HepG2 (cell line): Measurements from ENCODE around the gene MAN2A2. TPM values are rescaled to one million over a fixed set of nuclear protein-coding genes. Genes with fewer than 3 reads are reported as not detected.

ENCODE experiments used
- AGO1 ChIP-seq: fragments of 200-400 bp; formaldehyde crosslinking; IDR thresholded peaks from 2 replicates; pipeline ENCODE4 v1.6.1; 2017; ENCODE audit warnings: mild to moderate bottlenecking, low read depth, low read length, moderate library complexity; ENCODE audit not compliant: poor library complexity, severe bottlenecking
- ARID3A ChIP-seq: IDR thresholded peaks from 2 replicates; pipeline ENCODE4 v1.6.1; 2012; ENCODE audit warnings: low read depth, low read length, improper control_type of control experiment
- GPN1 ChIP-seq: sonication (generic); formaldehyde crosslinking; IDR thresholded peaks from 2 replicates; pipeline ENCODE4 v1.5.1; 2020; ENCODE audit warnings: missing genetic modification reagents, borderline replicate concordance
- ISL2 ChIP-seq: sonication (generic); formaldehyde crosslinking; IDR thresholded peaks from 2 replicates; pipeline ENCODE4 v1.5.0; 2020; ENCODE audit warnings: missing genetic modification reagents
- JARID2 ChIP-seq: sonication (generic); formaldehyde crosslinking; IDR thresholded peaks from 2 replicates; pipeline ENCODE4 v1.8.1; 2023; ENCODE audit warnings: missing genetic modification reagents, inconsistent platforms; ENCODE audit not compliant: insufficient replicate concordance
- KDM6A ChIP-seq: IDR thresholded peaks from 2 replicates; pipeline ENCODE4 v1.6.1; 2016; ENCODE audit warnings: low read depth
- MIER2 ChIP-seq: IDR thresholded peaks from 2 replicates; pipeline ENCODE4 v1.6.1; 2016; ENCODE audit warnings: missing biosample characterization, missing genetic modification reagents
- MLXIP ChIP-seq: sonication (generic); formaldehyde crosslinking; IDR thresholded peaks from 2 replicates; pipeline ENCODE4 v1.9.0; 2021; ENCODE audit warnings: missing genetic modification reagents, borderline replicate concordance
- NONO ChIP-seq, 2 experiments: fragments of 450-650 bp in 1 of 2; sonication (generic) in 1 of 2; formaldehyde crosslinking in 1 of 2; IDR thresholded peaks in 1 of 2; conservative IDR thresholded peaks in 1 of 2; 2 replicates each; pipeline versions ENCODE4 v1.6.1 to v1.8.0; 2017 to 2022; ENCODE audit warnings: mild to moderate bottlenecking in 1 of 2, missing genetic modification reagents in 1 of 2, moderate library complexity in 1 of 2
- PRMT3 ChIP-seq: sonication (generic); formaldehyde crosslinking; IDR thresholded peaks from 2 replicates; pipeline ENCODE4 v1.8.1; 2022; ENCODE audit warnings: low read depth, mild to moderate bottlenecking, moderate library complexity, missing genetic modification reagents, borderline replicate concordance
- PRPF4 ChIP-seq: fragments of 200-400 bp; formaldehyde crosslinking; IDR thresholded peaks from 2 replicates; pipeline ENCODE4 v1.6.1; 2016; ENCODE audit warnings: low read length, low read depth; ENCODE audit not compliant: poor library complexity, severe bottlenecking
- RARA ChIP-seq: IDR thresholded peaks from 2 replicates; pipeline ENCODE4 v1.6.1; 2016; ENCODE audit warnings: missing genetic modification reagents, missing compliant biosample characterization
- SNRNP70 ChIP-seq: fragments of 200-400 bp; formaldehyde crosslinking; IDR thresholded peaks from 2 replicates; pipeline ENCODE4 v1.6.1; 2017; ENCODE audit warnings: mild to moderate bottlenecking, low read depth, low read length, moderate library complexity
- SRF ChIP-seq: IDR thresholded peaks from 2 replicates; pipeline ENCODE4 v1.6.1; 2011; ENCODE audit warnings: mild to moderate bottlenecking, low read depth, low read length, moderate library complexity
- U2AF2 ChIP-seq: fragments of 200-400 bp; formaldehyde crosslinking; IDR thresholded peaks from 2 replicates; pipeline ENCODE4 v1.6.1; 2017; ENCODE audit warnings: low read depth, mild to moderate bottlenecking, low read length
- ZNF430 ChIP-seq: sonication (generic); formaldehyde crosslinking; IDR thresholded peaks from 2 replicates; pipeline ENCODE4 v1.9.0; 2021; ENCODE audit warnings: mild to moderate bottlenecking, missing genetic modification reagents
- ZNF737 ChIP-seq: sonication (generic); formaldehyde crosslinking; IDR thresholded peaks from 2 replicates; pipeline ENCODE4 v1.5.0; 2020; ENCODE audit warnings: missing genetic modification reagents, mild to moderate bottlenecking, borderline replicate concordance
- ZNF788 ChIP-seq: sonication (generic); formaldehyde crosslinking; IDR thresholded peaks from 2 replicates; pipeline ENCODE4 v1.5.0; 2020; ENCODE audit warnings: mild to moderate bottlenecking, missing genetic modification reagents, borderline replicate concordance
- polyA plus RNA-seq, 8 experiments: library from polyadenylated mRNA; depleted of rRNA in 3 of 8; stranded (reverse) in 7 of 8; unstranded in 1 of 8; fragments of >200 nt; fragmentation: Illumina TruSeq in 4 of 8; extraction: Trizol in 4 of 8; gene quantifications; 2 replicates each; pipeline versions ENCODE4 v1.2.1 to v1.2.3, GENCODE V29; 2011 to 2016; ENCODE audit warnings: low read depth in 4 of 8, missing spikeins in 1 of 8, mixed read lengths in 1 of 8; ENCODE audit not compliant: insufficient read depth in 1 of 8
- total RNA-seq, 5 experiments: library from RNA; depleted of rRNA; stranded (reverse); fragments of >200 nt; fragmentation: Illumina TruSeq; extraction: Trizol; gene quantifications; 2 replicates each; pipeline ENCODE4 v1.2.3, GENCODE V29; 2016; ENCODE audit warnings: low read depth in 1 of 5
- TF ChIP-seq, protein P1 (sequence below): sonication (generic); formaldehyde crosslinking; IDR thresholded peaks from 2 replicates; pipeline ENCODE4 v1.8.0; 2022; ENCODE audit warnings: mild to moderate bottlenecking, missing genetic modification reagents, moderate library complexity

MAN2A2 gene
- total and polyA plus RNA-seq, 2 of the 13 experiments (the other 11 are each of a cell fraction or from before 2014, with no cell fraction given), result 17.5 to 51.5 TPM

- TF ChIP-seq GPN1 (CRISPR knock-in tag) (no peak), MIER2 (CRISPR knock-in tag) (0 out of 2 replicates have a peak, but pooled peaks have one; percentile 29), NONO (IDR thresholded peaks at IDR 0.05) (no peak), NONO (CRISPR knock-in tag; conservative IDR thresholded peaks at IDR 0.05) (peak; percentile 39; the same call in 1 of the 2 replicates), JARID2 (CRISPR knock-in tag) (no peak), PRPF4 (no peak), AGO1 (no peak), U2AF2 (no peak), ARID3A (no peak), RARA (CRISPR knock-in tag) (no peak), ZNF788 (CRISPR knock-in tag) (peak; percentile 58; the same call in 1 of the 2 replicates), ZNF737 (CRISPR knock-in tag) (no peak), MLXIP (no peak), SNRNP70 (no peak), PRMT3 (CRISPR knock-in tag) (no peak), SRF (no peak), ISL2 (CRISPR knock-in tag) (peak; percentile 33; the same call in 1 of the 2 replicates), ZNF430 (CRISPR knock-in tag) (no peak), KDM6A (CRISPR knock-in tag) (no peak)
- TF ChIP-seq, protein P1, sequence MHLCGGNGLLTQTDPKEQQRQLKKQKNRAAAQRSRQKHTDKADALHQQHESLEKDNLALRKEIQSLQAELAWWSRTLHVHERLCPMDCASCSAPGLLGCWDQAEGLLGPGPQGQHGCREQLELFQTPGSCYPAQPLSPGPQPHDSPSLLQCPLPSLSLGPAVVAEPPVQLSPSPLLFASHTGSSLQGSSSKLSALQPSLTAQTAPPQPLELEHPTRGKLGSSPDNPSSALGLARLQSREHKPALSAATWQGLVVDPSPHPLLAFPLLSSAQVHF, result no peak
Measured at GRCh38 chr15:90893175-90894090, 9.7 kb upstream of the MAN2A2 start (continued).
